Eye (tissue), 1 donor: Measurements from ENCODE around the gene ZNF277.

ENCODE experiments used
- DNase-seq: peaks from one replicate; pipeline ENCODE4 v3.0.0-alpha.2; 2015

The ZNF277 gene

DNA sequence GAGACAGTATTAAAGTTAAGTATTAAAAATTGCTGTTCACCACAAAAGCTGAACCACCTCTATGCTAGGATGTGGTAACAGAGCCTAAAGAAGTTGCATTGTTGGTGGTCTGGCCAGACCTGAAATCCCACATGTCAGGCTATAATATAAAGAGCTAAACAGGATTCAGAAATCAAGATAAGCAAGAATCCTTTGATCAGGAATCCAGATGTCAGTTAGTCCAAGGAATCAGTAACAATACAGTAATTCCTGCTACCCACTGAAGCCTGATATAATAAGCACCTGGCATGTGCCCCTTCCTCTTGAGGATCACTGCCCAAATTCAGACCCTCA is 48.9 kb downstream of the ZNF277 start:
- no peak for DNase-seq

DNA sequence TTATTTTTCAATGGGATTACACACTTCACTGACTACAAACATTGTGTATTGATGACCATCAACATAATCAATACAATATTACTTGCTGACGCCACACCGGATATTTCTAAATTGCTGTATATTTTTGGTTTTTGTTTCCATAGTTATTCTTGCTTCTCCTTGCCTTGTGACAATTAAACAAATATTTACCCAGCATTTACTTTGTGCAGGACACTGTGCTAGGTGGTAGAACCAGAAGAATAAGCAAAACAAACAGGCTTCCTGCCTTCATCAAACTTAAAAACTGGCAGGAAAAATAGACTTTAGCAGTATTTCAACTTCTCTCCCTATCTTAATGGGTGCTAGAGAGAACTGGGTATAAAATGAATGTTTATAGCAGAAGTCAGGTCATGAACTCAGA is 50.6 kb downstream of the ZNF277 start:
- DNase-seq: no peak

DNA sequence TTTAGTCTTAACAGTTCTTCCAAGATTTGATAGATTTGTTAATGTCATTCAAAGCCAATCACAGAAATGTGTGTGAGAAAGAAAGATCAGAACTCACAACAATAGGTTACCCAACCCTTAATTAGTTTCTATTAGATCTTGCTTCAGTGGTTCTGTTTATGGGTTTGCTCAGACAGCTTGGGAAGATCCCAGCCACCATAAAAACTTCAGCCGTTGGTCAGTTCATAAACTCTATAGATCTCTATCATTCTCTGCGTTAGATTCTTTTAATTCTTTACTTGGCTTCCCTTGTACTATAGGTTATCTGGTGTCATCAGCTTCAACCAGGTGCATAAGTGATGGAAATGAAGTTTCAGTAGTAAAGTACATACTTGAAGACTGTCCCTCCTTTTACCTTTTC is 54.4 kb downstream of the ZNF277 start:
- peak; percentile 57 for DNase-seq

GRCh38 chr7:112262036-112262435 is 55.5 kb downstream of the ZNF277 start:
- DNase-seq: no peak

DNA sequence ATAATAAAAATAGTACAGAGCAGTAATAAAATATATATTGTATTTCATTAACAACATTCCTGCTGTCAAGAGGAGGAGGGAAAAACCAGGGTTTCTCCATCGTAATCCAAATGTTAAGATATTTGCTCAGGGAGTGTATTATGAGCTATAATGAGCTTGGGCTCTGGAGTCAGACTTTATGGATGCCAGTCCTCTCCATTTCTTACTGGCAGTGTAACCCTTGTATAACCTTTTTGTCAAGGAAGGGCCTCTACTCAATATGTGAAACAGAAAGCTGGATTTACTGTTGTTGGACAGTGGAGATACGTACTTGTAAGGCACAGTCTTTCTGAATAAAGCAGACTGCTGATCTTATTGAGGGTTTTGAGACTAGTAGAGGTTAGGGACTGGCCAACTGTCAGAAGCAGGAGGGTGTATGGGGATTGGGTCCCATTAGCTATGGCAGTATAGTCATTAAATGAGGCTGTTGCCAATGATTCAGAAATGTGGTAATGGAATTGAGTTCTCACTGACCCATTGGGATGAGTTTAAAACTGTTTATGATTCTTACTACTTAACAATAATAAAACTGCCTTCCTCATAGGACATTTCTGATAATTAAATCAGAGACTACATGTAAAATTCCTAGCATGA is 56.5 kb downstream of the ZNF277 start:
- DNase-seq: no peak

DNA sequence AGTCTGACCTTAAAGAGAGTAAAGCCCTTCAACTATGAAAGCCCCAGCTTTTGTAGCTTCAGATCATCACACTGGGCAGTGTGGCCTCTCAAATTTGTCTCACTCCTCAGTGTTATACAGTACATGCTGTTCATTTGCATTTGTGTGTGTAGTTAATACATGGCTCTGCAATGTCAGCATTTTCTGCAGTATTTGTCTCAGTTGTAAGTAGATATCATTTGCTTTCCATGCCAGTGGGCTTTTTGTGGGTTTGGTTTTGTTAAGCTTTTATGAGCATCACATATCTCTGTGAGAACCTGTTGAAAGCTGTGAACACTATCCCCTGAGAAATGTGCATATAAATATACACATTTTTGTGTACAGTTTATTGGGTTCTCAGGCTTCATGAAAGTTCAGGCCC is 57.0 kb downstream of the ZNF277 start:
- DNase-seq: no peak

DNA sequence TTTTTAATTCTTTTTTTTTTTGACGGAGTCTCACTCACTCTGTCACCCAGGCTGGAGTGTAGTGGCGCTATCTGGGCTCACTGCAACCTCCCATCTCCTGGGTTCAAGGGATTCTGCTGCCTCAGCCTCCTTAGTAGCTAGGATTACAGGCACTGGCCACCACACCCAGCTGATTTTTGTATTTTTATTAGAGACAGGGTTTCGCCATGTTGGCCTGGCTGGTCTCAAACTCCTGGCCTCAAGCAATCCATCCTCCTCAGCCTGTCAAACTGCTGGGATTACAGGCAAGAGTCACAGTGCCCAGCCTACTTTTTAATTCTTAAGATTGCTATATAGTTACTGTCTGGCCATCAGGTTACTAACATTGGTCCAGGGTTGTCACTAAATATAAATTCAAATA is 59.6 kb downstream of the ZNF277 start:
- no peak for DNase-seq

DNA sequence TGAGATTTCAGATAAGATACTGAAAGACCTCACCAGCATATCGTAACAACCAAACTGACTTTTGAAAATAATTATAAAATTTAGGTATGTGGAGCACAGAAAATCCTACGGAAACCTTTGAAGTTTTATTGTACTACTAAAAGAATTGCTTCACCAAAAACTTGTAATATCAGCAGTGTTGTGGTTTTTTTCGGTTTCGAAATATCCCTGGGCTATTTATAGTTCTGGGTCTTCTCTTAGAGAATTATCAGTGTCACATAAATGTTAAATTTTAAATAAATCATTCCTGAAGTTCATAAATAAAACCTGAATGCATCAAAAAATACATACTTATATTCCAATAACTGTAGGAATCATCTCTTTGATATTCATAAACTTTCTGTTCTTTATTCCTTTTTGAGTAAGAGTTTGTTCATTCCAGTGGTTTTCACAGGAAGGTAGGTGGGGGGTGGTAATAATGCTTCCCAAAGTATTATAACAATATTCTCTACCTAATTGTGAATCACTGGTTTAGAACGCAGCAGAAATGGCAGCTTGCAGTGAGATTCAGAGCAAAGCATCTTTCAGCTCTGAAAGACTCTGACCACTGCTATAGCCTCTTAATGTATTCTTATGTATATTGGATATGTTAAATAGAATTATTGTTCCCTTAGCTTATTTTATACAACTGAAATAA is 60.2 kb downstream of the ZNF277 start:
- DNase-seq: no peak

DNA sequence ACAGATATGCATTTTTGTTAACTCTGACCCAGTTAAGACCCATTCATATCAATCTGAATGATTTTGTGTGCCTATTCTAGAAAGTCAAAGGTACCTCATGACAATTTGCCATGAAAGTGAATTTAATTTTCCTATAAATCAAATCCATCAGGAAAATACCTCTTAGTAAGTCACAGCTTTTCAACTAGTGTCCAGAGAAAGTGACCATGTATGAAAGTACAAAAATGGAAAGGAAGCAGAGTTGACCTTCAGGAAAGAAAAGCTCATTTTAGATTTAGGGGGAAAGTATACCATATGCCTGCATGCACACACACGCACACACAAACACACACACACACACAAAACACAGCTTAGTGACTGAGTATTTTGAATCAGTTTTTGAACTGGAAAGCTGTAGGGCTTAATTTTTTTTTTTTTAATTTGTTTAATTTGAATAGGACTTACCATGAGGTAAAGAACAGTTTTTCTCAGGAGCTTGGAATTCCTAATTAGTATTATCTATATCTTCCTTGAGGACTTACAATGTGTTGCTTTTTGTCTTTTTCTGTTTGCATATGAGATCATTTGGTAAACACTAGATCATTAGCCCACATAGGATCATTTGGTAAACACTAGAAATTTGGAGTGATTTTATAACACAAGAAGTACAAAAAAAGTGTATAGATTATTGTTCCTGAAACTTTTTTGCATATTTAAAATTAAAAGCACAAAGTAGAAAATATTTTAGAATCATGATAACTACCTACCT is 61.6 kb downstream of the ZNF277 start:
- DNase-seq: no peak

DNA sequence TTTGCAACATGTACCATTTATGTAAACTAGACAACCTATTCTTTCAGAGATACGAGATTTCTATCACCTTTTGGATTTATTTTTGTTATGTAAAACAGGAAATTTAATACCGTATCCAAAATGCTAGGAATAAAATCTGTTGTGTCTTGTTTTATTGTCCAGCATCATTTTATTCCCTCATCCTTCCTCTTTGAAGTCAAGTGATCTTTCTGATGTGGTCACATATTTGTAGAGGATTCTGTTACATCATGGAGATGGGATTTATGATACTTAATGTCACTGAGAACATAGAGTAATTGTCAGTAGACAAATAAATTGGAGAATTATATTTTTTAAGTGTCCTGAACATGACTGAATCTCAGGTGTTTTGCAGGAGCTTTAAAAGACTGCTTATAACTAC is 64.7 kb downstream of the ZNF277 start:
- DNase-seq: no peak

- no peak for DNase-seq
Observed at GRCh38 chr7:112272921-112273561, 66.5 kb downstream of the ZNF277 start.

GRCh38 chr7:112279042-112279441 is 72.5 kb downstream of the ZNF277 start:
- no peak for DNase-seq

DNA sequence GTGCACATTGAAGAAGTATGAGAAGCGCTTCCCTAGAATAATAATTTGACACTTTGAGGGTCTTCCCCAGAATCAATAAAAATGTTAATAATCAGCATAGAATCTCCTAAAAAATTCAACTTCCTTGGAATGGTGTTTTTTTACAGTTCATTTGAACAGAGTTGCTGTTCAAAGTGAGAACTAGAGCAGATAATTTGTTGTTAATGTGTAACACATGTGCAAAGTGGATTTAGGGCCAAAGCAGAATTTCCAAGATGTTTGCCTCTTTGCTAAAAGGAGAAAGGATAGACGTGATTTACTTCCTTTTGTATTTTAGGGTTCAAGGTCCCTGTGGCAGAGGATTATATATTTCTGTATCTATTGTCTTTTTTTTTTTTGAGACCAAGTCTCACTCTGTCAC is 73.8 kb downstream of the ZNF277 start:
- no peak for DNase-seq

DNA sequence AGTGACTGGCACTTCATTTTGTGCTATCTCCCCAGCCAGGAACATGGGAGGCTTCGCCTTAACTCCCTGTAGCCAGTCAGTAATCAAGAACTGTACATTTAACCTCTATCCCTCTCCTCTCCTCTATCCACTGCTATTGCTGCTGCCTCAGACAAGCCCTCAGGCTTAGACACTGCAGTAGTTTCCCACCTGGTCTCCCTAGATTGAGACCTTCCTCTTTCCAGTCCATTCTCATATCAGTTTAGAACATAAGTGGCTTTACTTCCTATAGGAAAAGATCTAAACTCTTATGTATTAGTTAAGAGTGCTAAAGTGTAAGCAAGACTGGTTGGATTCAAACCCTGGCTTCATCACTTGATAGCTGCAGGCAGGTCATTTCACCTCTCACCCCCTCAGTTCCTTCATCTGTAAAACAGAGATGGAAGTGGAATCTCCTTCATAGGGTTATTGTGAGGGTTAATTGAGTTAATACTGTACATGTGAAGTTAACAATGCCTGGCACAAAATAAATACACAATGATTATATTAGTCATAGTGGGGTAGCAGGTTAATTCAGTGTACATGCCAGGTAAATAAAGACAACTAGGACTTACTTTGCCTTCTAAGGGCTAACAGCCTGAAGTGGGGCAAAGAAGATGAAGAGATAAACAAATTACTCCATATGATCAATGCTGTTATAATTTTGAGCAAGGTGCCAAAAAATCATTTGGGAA is 76.1 kb downstream of the ZNF277 start:
- DNase-seq: no peak

DNA sequence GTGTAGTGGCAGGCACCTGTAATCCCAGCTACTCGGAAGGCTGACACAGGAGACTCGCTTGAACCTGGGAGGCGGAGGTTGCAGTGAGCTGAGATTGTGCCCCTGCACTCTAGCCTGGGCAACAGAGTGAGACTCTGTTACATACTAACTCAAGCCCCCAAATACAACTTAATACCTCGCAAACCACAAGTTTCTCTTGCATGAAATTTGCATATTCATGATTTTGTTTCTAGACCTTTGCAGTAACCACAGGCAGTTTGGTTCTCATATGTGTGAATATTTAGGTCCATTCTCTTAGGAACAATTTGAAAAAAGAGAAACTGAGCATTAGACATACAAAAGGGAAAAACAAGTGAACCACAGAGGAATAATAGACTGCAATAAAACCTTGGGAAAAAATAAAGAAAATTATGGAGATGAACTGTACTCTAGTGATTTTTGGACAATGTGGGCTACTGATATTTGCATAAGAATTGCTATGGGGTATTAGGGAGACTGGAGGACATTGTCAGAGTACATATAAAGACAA is 77.0 kb downstream of the ZNF277 start:
- no peak for DNase-seq

- DNase-seq: no peak
Observed at GRCh38 chr7:112286250-112287086, 80.0 kb downstream of the ZNF277 start.

DNA sequence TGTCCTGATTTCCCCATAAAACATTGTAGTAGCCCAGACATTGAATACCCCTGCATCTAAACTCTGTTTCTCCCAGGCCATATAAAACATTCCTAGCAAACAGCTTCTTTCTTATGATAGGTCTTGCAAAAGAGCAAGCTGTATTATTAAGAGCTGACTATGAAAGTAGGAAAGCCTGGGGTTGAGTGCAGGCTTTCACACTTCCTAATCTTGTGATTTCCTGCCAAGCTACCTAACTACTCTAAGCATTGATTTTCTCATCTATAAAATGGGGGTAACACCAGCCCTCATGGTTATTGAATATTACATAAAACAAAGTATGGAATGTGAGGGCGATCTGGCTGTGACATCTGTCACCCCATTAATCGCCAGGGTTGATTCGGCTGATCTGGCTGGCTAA is 81.8 kb downstream of the ZNF277 start:
- DNase-seq: no peak

GRCh38 chr7:112290065-112290464 is 83.6 kb downstream of the ZNF277 start:
- DNase-seq: no peak

DNA sequence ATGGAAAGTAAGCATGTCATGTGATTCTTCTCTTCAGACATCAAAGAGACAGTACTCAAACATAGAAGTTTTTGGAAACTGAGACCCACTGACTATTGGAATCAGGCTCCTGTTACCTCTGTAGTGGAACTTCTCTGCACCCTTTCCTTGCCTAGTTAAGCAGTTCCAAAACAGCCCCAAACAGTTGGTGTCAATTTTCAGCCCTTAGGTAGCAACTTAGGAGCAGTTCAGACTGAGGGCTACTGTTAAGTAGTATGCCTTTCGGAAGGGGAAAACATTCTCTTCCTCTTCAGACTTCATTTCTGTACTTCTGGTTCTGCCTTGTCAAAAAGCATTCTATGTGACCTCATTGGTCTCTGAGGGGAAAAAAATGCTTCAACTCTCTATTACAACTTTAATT is 85.7 kb downstream of the ZNF277 start:
- no peak for DNase-seq

DNA sequence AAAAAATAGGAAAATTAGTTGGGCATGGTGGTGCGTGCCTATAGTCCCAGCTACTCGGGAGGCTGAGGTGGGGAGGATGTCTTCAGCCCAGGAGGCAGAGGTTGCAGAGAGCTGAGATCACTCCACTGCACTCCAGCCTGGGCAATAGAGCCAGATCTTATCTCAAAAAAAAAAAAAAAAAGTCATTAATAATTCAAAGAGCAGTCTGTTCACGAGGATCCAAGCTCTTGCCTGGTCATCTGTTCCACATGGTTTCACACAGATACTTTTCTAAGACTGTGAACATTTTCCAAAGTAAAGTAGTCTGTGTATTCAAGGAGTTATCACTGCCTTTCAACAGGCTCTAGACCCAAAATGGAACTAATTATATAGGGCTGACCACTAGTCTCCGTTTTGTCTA is 86.9 kb downstream of the ZNF277 start:
- DNase-seq: peak; percentile 21

- DNase-seq: peak; percentile 30
Observed at GRCh38 chr7:112296432-112296831, 89.9 kb downstream of the ZNF277 start.

DNA sequence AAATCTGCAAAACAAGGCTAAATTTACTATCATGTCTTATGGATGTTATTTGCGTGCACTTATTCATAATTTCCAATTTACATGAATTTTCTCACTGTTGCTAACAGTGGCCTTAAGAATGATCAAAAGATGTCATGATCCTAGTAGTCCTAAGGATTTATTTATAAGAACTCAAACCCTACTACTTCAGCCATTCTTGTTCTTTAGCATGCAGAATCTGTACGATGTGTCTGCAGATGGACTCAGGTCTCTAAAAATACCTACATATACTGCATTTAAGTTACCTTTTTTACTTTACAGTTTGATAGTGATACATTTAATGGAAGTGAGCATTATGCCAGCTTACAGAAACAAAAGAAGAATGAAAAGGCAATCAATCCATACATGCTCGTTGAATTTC is 91.2 kb downstream of the ZNF277 start:
- DNase-seq: no peak
